ENCODE data around the gene LYPD6B. TPM values are rescaled to one million over a fixed set of nuclear protein-coding genes. Genes with fewer than 3 reads are reported as not detected.

Gene LYPD6B
- total RNA-seq, 4 donors from 2014 or later: 70.2 to 96.6 (median 74.2) TPM

DNA sequence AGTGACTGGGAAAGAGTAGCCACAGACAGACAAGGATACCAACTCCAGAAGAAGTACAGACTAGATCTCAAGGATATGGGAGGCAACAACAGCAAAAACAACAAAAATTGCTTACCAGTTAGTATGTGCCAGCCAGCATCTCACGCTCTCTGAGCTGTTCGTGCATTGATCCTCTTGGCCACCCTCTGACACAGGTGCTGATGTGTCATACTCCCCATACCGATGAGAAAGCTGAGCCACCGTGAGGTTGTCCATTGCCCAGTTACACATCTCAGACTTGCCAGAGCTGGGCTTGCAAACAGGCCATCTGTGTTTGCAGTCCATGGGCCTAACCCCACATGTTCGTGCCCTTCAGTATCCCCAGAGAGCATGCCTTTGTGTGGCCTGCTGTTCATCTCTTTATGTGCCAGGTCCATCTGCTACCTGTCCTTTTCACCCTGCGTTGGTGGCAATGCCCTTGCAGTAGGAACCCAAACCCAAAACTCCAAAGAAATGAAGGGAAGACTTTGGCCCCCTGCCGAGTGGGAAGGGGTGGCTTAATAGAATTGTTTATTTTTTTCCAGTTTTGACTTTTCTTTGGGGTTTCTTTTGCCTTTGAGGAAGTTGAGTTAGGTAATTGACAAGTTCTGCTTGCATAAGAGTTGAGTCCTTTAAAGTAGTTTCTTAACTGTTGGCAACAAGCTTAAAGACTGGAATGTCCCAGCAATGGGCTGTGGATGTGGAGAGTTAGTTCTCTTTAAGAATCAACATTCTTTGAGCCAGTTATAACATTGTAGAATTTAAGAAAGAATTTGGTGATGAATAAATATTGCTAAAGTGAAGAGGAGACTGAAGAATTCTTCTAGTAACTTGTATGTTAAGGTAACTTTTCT lies 46.7 kb downstream of the LYPD6B start:
- 88 to 97% methylated on average over 7 of the region's 7 CpGs for WGBS, 2 donors
- DNase-seq (ENCODE audit: low spot score in 2 of 2): no peak
- no peak for TF ChIP-seq POLR2A (IDR thresholded peaks at IDR 0.05)
- TF ChIP-seq, protein P1, sequence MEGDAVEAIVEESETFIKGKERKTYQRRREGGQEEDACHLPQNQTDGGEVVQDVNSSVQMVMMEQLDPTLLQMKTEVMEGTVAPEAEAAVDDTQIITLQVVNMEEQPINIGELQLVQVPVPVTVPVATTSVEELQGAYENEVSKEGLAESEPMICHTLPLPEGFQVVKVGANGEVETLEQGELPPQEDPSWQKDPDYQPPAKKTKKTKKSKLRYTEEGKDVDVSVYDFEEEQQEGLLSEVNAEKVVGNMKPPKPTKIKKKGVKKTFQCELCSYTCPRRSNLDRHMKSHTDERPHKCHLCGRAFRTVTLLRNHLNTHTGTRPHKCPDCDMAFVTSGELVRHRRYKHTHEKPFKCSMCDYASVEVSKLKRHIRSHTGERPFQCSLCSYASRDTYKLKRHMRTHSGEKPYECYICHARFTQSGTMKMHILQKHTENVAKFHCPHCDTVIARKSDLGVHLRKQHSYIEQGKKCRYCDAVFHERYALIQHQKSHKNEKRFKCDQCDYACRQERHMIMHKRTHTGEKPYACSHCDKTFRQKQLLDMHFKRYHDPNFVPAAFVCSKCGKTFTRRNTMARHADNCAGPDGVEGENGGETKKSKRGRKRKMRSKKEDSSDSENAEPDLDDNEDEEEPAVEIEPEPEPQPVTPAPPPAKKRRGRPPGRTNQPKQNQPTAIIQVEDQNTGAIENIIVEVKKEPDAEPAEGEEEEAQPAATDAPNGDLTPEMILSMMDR (IDR thresholded peaks at IDR 0.05): no peak
- intact Hi-C loops (cut with DNase I; ENCODE audit: low total_unique reads): no loop called here
- H3K4me3 ChIP-seq (ENCODE audit: low read depth, poor library complexity, severe bottlenecking): no peak overlapping the region

DNA sequence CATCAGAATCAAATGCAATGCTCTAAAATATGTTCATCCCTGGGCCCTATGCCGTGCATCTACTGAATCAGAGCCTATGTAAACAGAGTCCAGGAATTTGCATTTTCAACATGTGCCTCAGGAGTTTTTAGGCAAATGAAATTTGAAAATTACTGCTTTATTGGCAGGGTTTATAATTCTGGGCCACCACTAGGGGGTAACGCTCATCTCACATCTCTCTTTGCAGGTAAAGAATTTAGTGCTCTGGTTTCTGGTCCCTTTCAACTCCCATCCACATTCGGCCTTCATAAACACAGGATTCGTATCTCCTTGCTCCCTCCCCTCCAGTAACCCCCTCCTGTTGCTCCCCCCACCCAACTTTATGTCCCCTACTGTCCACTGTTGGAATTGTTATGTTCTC lies 49.3 kb downstream of the LYPD6B start:
- intact Hi-C loops (cut with DNase I; ENCODE audit: low total_unique reads): no loop called here
- no peak overlapping the region for H3K4me3 ChIP-seq (ENCODE audit: low read depth, poor library complexity, severe bottlenecking)
- no peak for DNase-seq (ENCODE audit: low spot score in 2 of 2)
- TF ChIP-seq, protein P1 (IDR thresholded peaks at IDR 0.05): no peak
- TF ChIP-seq POLR2A (IDR thresholded peaks at IDR 0.05): no peak
- 89 to 90% methylated on average over 4 of the region's 4 CpGs for WGBS, 2 donors

DNA sequence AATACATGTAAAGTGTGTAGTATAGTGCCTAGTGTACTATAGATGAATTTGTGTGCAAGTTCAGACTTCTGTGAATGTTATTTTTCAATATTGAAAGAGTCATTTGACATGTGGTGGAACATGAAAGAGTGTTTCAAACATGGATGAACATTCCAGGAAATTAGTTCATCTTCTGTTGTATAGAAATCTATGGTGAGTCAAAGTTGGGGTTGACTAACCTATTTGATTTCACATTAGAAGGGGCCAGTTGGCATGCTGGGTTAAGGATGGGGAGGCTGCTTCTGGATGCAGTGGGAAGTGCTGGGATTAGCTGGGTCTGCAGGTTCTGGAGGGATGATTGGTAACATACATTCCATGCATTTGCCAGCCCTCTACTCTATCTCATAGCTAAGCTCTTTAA lies 50.6 kb downstream of the LYPD6B start:
- H3K4me3 ChIP-seq (ENCODE audit: low read depth, poor library complexity, severe bottlenecking): no peak overlapping the region
- no peak for DNase-seq (ENCODE audit: low spot score in 2 of 2)
- intact Hi-C loops (cut with DNase I; ENCODE audit: low total_unique reads): no loop called here
- no peak for TF ChIP-seq POLR2A (IDR thresholded peaks at IDR 0.05)
- TF ChIP-seq, protein P1 (IDR thresholded peaks at IDR 0.05): no peak

DNA sequence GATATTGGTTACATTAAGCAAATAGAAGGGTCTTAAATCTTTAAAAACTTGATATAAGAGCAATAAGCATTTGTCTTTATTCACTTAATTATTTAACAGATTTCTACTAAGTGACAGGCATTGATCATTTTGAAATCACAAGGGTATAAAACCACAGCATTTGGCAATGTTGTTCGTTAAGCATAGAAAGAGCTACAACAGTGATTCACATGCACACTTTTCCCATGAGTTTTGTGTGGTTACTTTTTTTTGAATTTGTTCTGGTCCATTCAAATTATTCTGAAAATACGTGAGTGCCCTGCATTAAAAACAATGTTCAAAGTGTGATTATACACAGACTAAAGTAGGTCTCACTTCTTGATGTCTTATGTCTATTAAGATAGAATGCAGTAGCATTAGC lies 52.2 kb downstream of the LYPD6B start:
- 63 to 84% methylated on average over 2 of the region's 2 CpGs for WGBS, 2 donors
- intact Hi-C loops (cut with DNase I; ENCODE audit: low total_unique reads): no loop called here
- H3K4me3 ChIP-seq (ENCODE audit: low read depth, poor library complexity, severe bottlenecking): no peak overlapping the region
- DNase-seq (ENCODE audit: low spot score in 2 of 2): no peak
- TF ChIP-seq, protein P1 (IDR thresholded peaks at IDR 0.05): no peak
- TF ChIP-seq POLR2A (IDR thresholded peaks at IDR 0.05): no peak

DNA sequence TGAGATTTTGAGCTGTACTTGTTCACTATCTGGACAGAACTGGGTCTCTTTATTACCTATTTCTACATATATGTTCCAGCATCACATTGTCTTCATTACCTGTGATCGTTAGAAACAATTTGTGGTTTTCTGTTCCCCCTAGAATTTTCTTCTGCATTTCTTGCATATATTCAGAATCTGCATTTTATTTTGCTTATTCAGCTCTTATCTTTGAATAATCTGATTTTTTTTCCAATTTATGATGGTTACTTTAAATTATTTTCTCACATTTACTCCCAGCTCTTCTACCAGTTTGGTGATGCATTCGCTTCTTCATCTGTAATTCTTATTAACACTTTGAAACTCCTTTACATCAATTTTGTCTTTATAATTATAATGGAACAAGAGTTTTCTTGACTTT lies 55.1 kb downstream of the LYPD6B start:
- 96 to 97% methylated on average over 2 of the region's 2 CpGs for WGBS, 2 donors
- no peak for DNase-seq (ENCODE audit: low spot score in 2 of 2)
- intact Hi-C loops (cut with DNase I; ENCODE audit: low total_unique reads): no loop called here
- TF ChIP-seq, protein P1 (IDR thresholded peaks at IDR 0.05): no peak
- no peak for TF ChIP-seq POLR2A (IDR thresholded peaks at IDR 0.05)
- H3K4me3 ChIP-seq (ENCODE audit: low read depth, poor library complexity, severe bottlenecking): no peak overlapping the region

Data from lower leg skin (tissue), 4 donors.